GM11168 (cell line): ENCODE measurements around the gene IGF2BP2.

Source experiments
- in situ Hi-C: fragments of 300-500 bp; cut with MboI; formaldehyde crosslinking; loops from one replicate; pipeline ENCODE4 v1.12.0; 2022; ENCODE audit warnings: low sequenced_read_pairs; ENCODE audit not compliant: unreplicated experiment

The IGF2BP2 gene

GRCh38 chr3:185740133-185740532, 84.7 kb downstream of the IGF2BP2 start:
- in situ Hi-C loops, result loop anchor here (5.0 kb wide), 1 partner anchor 88 kb away; no protein-coding TSS in a partner anchor

GRCh38 chr3:185739264-185739701, 85.6 kb downstream of the IGF2BP2 start:
- in situ Hi-C loops, result no loop called here

- in situ Hi-C loops, result no loop called here
Measured at GRCh38 chr3:185737740-185738680, 86.8 kb downstream of the IGF2BP2 start.

- in situ Hi-C loops, result no loop called here
Measured at GRCh38 chr3:185737020-185737419, 87.8 kb downstream of the IGF2BP2 start.

- in situ Hi-C loops, result no loop called here
Measured at GRCh38 chr3:185734725-185735096, 90.1 kb downstream of the IGF2BP2 start.

- in situ Hi-C loops, result no loop called here
Measured at GRCh38 chr3:185733980-185734724, 90.7 kb downstream of the IGF2BP2 start.

- in situ Hi-C loops, result no loop called here
Measured at GRCh38 chr3:185732782-185733181, 92.1 kb downstream of the IGF2BP2 start.

- in situ Hi-C loops, result no loop called here
Measured at GRCh38 chr3:185730550-185730949, 94.3 kb downstream of the IGF2BP2 start.

- in situ Hi-C loops, result no loop called here
Measured at GRCh38 chr3:185729337-185730055, 95.3 kb downstream of the IGF2BP2 start.

- in situ Hi-C loops, result no loop called here
Measured at GRCh38 chr3:185728630-185729336, 96.1 kb downstream of the IGF2BP2 start.

GRCh38 chr3:185727873-185728272, 97.0 kb downstream of the IGF2BP2 start:
- in situ Hi-C loops, result no loop called here

- in situ Hi-C loops, result no loop called here
Measured at GRCh38 chr3:185726254-185726967, 98.4 kb downstream of the IGF2BP2 start.

GRCh38 chr3:185724761-185725160, 100.1 kb downstream of the IGF2BP2 start:
- in situ Hi-C loops, result no loop called here

GRCh38 chr3:185724251-185724650, 100.6 kb downstream of the IGF2BP2 start:
- in situ Hi-C loops, result no loop called here

GRCh38 chr3:185722881-185723280, 102.0 kb downstream of the IGF2BP2 start:
- in situ Hi-C loops, result no loop called here

- in situ Hi-C loops, result no loop called here
Measured at GRCh38 chr3:185721970-185722369, 102.9 kb downstream of the IGF2BP2 start.

GRCh38 chr3:185720326-185720725, 104.5 kb downstream of the IGF2BP2 start:
- in situ Hi-C loops, result no loop called here

GRCh38 chr3:185718736-185719593, 105.9 kb downstream of the IGF2BP2 start:
- in situ Hi-C loops, result no loop called here
